Keratinocyte (primary cell): ENCODE data around the gene GPR153. TPM values are rescaled to one million over a fixed set of nuclear protein-coding genes. Genes with fewer than 3 reads are reported as not detected.

ENCODE experiments used
- DNase-seq: peaks from one replicate; pipeline ENCODE4 v3.0.0-alpha.2; 2011; ENCODE audit warnings: low read depth, missing footprints, low spot score
- FAIRE-seq: peaks from 2 replicates; lab custom pipeline; 2011; peaks lifted over from hg19 to GRCh38; lab: Jason Lieb, UNC
- H2AFZ ChIP-seq: 2 replicates; pipeline ENCODE4 v1.6.0; 2012; ENCODE audit warnings: low read length, control low read depth, inconsistent platforms; ENCODE audit not compliant: control insufficient read depth
- H3K27ac ChIP-seq: 2 replicates; pipeline ENCODE4 v1.5.1; 2011; ENCODE audit warnings: low read length; ENCODE audit not compliant: control insufficient read depth, insufficient read depth
- H3K27me3 ChIP-seq: 3 replicates; pipeline ENCODE4 v1.6.0; 2011; ENCODE audit warnings: low read length; ENCODE audit not compliant: control insufficient read depth, insufficient read depth; ENCODE audit errors: extremely low read depth
- H3K36me3 ChIP-seq, 2 experiments: 2 replicates in 1 of 2; 3 replicates in 1 of 2; pipeline ENCODE4 v1.5.1; 2011; ENCODE audit warnings: low read length in 2 of 2, mild to moderate bottlenecking in 1 of 2; ENCODE audit not compliant: control insufficient read depth in 2 of 2, insufficient read depth in 2 of 2; ENCODE audit errors: extremely low read depth in 1 of 2
- H3K4me1 ChIP-seq: 3 replicates; pipeline ENCODE4 v1.5.1; 2011; ENCODE audit warnings: low read length; ENCODE audit not compliant: control insufficient read depth, insufficient read depth; ENCODE audit errors: extremely low read depth
- H3K4me2 ChIP-seq: 3 replicates; pipeline ENCODE4 v1.6.0; 2011; ENCODE audit warnings: low read depth, low read length; ENCODE audit not compliant: control insufficient read depth, insufficient read depth; ENCODE audit errors: extremely low read depth
- H3K4me3 ChIP-seq, 3 experiments: fragments of 200-600 bp in 1 of 3; sonication (generic) in 1 of 3; 2 replicates in 2 of 3; 3 replicates in 1 of 3; pipeline ENCODE4 v1.5.1; 2011 to 2016; ENCODE audit warnings: low read length in 3 of 3, mild to moderate bottlenecking in 3 of 3, control low read depth in 2 of 3, inconsistent platforms in 1 of 3, low read depth in 1 of 3, mixed read lengths in 1 of 3, mixed run types in 1 of 3, moderate library complexity in 1 of 3; ENCODE audit not compliant: control insufficient read depth in 2 of 3, insufficient read depth in 2 of 3; ENCODE audit errors: extremely low read depth in 1 of 3
- H3K79me2 ChIP-seq: 2 replicates; pipeline ENCODE4 v1.6.0; 2012; ENCODE audit warnings: low read length; ENCODE audit not compliant: control insufficient read depth, insufficient read depth
- H3K9ac ChIP-seq: 3 replicates; pipeline ENCODE4 v1.6.0; 2011; ENCODE audit warnings: low read length; ENCODE audit not compliant: control insufficient read depth, insufficient read depth; ENCODE audit errors: extremely low read depth
- H3K9me1 ChIP-seq: 3 replicates; pipeline ENCODE4 v1.6.0; 2011; ENCODE audit warnings: low read length; ENCODE audit not compliant: control insufficient read depth, insufficient read depth; ENCODE audit errors: extremely low read depth
- H3K9me3 ChIP-seq: 2 replicates; pipeline ENCODE4 v1.5.1; 2012; ENCODE audit warnings: low read depth, low read length; ENCODE audit not compliant: control insufficient read depth
- H4K20me1 ChIP-seq: 3 replicates; pipeline ENCODE4 v1.6.0; 2011; ENCODE audit warnings: low read length; ENCODE audit not compliant: control insufficient read depth, insufficient read depth; ENCODE audit errors: extremely low read depth
- EZH2 ChIP-seq: IDR thresholded peaks from one replicate; pipeline ENCODE4 v1.6.1; 2012; ENCODE audit warnings: inconsistent platforms, mild to moderate bottlenecking, low read length, moderate library complexity
- dilution Hi-C: fragments of 300-500 bp; cut with MboI; formaldehyde crosslinking; loops from one replicate; pipeline ENCODE4 v1.7.0; 2020; ENCODE audit warnings: low sequenced_read_pairs; ENCODE audit not compliant: extremely low pct_ligation_motif_present
- polyA plus RNA-seq, 5 experiments: library from polyadenylated mRNA; depleted of rRNA in 3 of 5; stranded (reverse) in 3 of 5; stranded (forward) in 1 of 5; unstranded in 1 of 5; fragments of >200 nt; gene quantifications; 1 replicate in 1 of 5; 2 replicates in 3 of 5; 3 replicates in 1 of 5; pipeline versions ENCODE4 v1.2.1 to v1.2.3, GENCODE V29; 2011 to 2012; ENCODE audit warnings: missing spikeins in 2 of 5, low read depth in 1 of 5, low replicate concordance in 1 of 5
- TF ChIP-seq, protein P1 (sequence below), 3 experiments: IDR thresholded peaks in 1 of 3; conservative IDR thresholded peaks in 1 of 3; optimal IDR thresholded peaks in 1 of 3; 2 replicates in 2 of 3; 3 replicates in 1 of 3; pipeline versions ENCODE3 to v1.5.1; 2011; ENCODE audit warnings: low read length in 3 of 3, mild to moderate bottlenecking in 3 of 3, moderate library complexity in 2 of 3, control low read depth in 1 of 3, inconsistent platforms in 1 of 3; ENCODE audit not compliant: insufficient read depth in 2 of 3; ENCODE audit errors: extremely low read depth in 1 of 3

The GPR153 gene
- polyA plus RNA-seq, 1 donor (not counting 4 experiments of a cell fraction or from before 2014, with no cell fraction given): 7.2 TPM

DNA sequence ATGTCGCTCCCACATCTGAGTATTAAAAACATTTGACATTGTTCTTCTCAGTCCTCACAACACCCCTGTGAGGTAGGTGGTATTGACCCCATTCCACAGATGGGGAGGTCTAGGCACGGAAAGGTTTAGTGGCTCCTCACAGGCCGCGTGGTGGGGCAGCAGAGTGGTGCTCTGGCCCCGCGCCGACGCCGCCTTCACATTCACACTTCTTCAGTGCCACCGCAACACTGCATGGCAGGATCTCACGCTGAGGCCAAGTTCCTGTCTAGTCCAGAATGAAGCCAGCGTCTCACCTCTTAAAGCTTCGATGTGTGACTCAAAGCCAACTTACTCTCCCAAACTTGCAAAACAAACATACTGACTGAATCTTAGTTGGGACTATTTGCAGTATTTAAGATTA is 37.3 kb downstream of the GPR153 start:
- H3K9ac ChIP-seq: no peak overlapping the region
- no peak overlapping the region for H3K4me3 ChIP-seq
- TF ChIP-seq EZH2: no peak
- TF ChIP-seq, protein P1, sequence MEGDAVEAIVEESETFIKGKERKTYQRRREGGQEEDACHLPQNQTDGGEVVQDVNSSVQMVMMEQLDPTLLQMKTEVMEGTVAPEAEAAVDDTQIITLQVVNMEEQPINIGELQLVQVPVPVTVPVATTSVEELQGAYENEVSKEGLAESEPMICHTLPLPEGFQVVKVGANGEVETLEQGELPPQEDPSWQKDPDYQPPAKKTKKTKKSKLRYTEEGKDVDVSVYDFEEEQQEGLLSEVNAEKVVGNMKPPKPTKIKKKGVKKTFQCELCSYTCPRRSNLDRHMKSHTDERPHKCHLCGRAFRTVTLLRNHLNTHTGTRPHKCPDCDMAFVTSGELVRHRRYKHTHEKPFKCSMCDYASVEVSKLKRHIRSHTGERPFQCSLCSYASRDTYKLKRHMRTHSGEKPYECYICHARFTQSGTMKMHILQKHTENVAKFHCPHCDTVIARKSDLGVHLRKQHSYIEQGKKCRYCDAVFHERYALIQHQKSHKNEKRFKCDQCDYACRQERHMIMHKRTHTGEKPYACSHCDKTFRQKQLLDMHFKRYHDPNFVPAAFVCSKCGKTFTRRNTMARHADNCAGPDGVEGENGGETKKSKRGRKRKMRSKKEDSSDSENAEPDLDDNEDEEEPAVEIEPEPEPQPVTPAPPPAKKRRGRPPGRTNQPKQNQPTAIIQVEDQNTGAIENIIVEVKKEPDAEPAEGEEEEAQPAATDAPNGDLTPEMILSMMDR (optimal IDR thresholded peaks at IDR 0.05 in 1 of 3, IDR thresholded peaks at IDR 0.05 in 1 of 3, conservative IDR thresholded peaks at IDR 0.05 in 1 of 3; ENCODE audit: extremely low read depth in 1 of 3, insufficient read depth in 2 of 3, low read length in 3 of 3): no peak
- H3K9me3 ChIP-seq: no peaks in the 10 kb centered on the region
- dilution Hi-C loops: no loop called here
- no peak overlapping the region for H2AFZ ChIP-seq
- no peaks in the 10 kb centered on the region for H3K27me3 ChIP-seq
- no peaks in the 10 kb centered on the region for H3K79me2 ChIP-seq
- no peak for FAIRE-seq
- no peak for DNase-seq
- H3K27ac ChIP-seq: no peak overlapping the region
- H3K9me1 ChIP-seq: no peaks in the 10 kb centered on the region
- H3K4me1 ChIP-seq: peaks cover 14% of the 10 kb centered on the region
- H4K20me1 ChIP-seq: no peaks in the 10 kb centered on the region
- H3K4me2 ChIP-seq: no peak overlapping the region
- H3K36me3 ChIP-seq: peaks cover 20 to 36% of the 10 kb centered on the region in 2 experiments

DNA sequence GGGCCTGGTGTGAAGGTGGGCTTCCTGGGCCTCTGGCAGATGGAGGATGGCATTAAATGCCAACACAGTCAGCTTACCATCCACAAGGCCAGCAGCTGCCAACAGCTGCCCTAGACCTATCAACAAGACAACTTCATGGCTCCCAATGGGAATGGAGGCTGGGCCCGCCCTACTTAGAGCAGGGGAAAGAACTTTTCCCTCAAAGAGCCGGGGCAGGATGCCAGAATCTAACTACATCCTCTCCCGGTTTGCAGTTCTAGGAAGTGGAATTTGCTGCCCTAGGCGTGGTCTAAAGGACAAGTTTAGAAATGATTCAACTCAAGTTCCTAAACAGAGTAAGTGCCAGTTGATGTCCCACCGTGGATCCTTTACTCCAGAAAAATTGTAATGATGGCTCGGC is 38.3 kb downstream of the GPR153 start:
- dilution Hi-C loops: no loop called here
- no peak overlapping the region for H2AFZ ChIP-seq
- no peak overlapping the region for H3K4me2 ChIP-seq
- no peak overlapping the region for H3K9ac ChIP-seq
- H3K36me3 ChIP-seq: peaks cover 18 to 36% of the 10 kb centered on the region in 2 experiments
- FAIRE-seq: no peak
- TF ChIP-seq, protein P1 (optimal IDR thresholded peaks at IDR 0.05 in 1 of 3, IDR thresholded peaks at IDR 0.05 in 1 of 3, conservative IDR thresholded peaks at IDR 0.05 in 1 of 3; ENCODE audit: extremely low read depth in 1 of 3, insufficient read depth in 2 of 3, low read length in 3 of 3): no peak
- no peak for TF ChIP-seq EZH2
- H3K79me2 ChIP-seq: no peaks in the 10 kb centered on the region
- no peaks in the 10 kb centered on the region for H3K9me3 ChIP-seq
- H3K27me3 ChIP-seq: no peaks in the 10 kb centered on the region
- no peaks in the 10 kb centered on the region for H3K9me1 ChIP-seq
- no peak overlapping the region for H3K27ac ChIP-seq
- H3K4me3 ChIP-seq: no peak overlapping the region
- H4K20me1 ChIP-seq: no peaks in the 10 kb centered on the region
- H3K4me1 ChIP-seq: peaks cover 14% of the 10 kb centered on the region
- DNase-seq: no peak
